Hematopoietic multipotent progenitor cell treated with erythropoietin and hydrocortisone succinate and interleukin-3 and kit ligand, for 8 days (in vitro differentiated cells): ENCODE results near the gene ALG1L2.
"Not testable (repeated sequence)": the region's sequence is repeated elsewhere in the genome, so short reads cannot be mapped to it uniquely, and the experiment has no call there.

Experiments used
- DNase-seq: peaks from one replicate; pipeline ENCODE4 v3.0.0-alpha.2; 2015

Gene ALG1L2

GRCh38 chr3:130081351-130081881, at the start of gene ALG1L2:
Gene ALG1L2, plus strand, starts transcription at chr3:130081831. Its CDS starts 186 bp downstream, at chr3:130082017.
- peak; percentile 41 for DNase-seq

- not testable (repeated sequence) for DNase-seq
Observed at GRCh38 chr3:130037126-130037815, 44.4 kb upstream of the ALG1L2 start.

GRCh38 chr3:130042736-130043135, 38.9 kb upstream of the ALG1L2 start:
- not testable (repeated sequence) for DNase-seq

- not testable (repeated sequence) for DNase-seq
Observed at GRCh38 chr3:130043658-130044057, 38.0 kb upstream of the ALG1L2 start.

- DNase-seq: no peak
Observed at GRCh38 chr3:130044370-130044769, 37.3 kb upstream of the ALG1L2 start.

GRCh38 chr3:130048726-130049125, 32.9 kb upstream of the ALG1L2 start:
- peak; percentile 77 for DNase-seq

GRCh38 chr3:130052366-130052765, 29.3 kb upstream of the ALG1L2 start:
- not testable (repeated sequence) for DNase-seq

GRCh38 chr3:130052965-130053364, 28.7 kb upstream of the ALG1L2 start:
- not testable (repeated sequence) for DNase-seq

GRCh38 chr3:130057536-130058266, 23.9 kb upstream of the ALG1L2 start:
- DNase-seq: peak; percentile 57

GRCh38 chr3:130058267-130058657, 23.4 kb upstream of the ALG1L2 start:
- not testable (repeated sequence) for DNase-seq

GRCh38 chr3:130058716-130059115, 22.9 kb upstream of the ALG1L2 start:
- not testable (repeated sequence) for DNase-seq

GRCh38 chr3:130059162-130059561, 22.5 kb upstream of the ALG1L2 start:
- DNase-seq: not testable (repeated sequence)

- no peak for DNase-seq
Observed at GRCh38 chr3:130073582-130073981, 8.0 kb upstream of the ALG1L2 start.

- DNase-seq: no peak
Observed at GRCh38 chr3:130077636-130078035, 4.0 kb upstream of the ALG1L2 start.

GRCh38 chr3:130083363-130084090, 1.9 kb downstream of the ALG1L2 start:
- DNase-seq: not testable (repeated sequence)

GRCh38 chr3:130084436-130084980, 2.9 kb downstream of the ALG1L2 start:
- peak; percentile 92 for DNase-seq

GRCh38 chr3:130085881-130086280, 4.2 kb downstream of the ALG1L2 start:
- DNase-seq: peak; percentile 16

GRCh38 chr3:130086628-130087027, 5.0 kb downstream of the ALG1L2 start:
- not testable (repeated sequence) for DNase-seq

- peak; percentile 14 for DNase-seq
Observed at GRCh38 chr3:130088061-130088460, 6.4 kb downstream of the ALG1L2 start.

- peak; percentile 40 for DNase-seq
Observed at GRCh38 chr3:130090681-130091080, 9.1 kb downstream of the ALG1L2 start.

- no peak for DNase-seq
Observed at GRCh38 chr3:130091958-130092357, 10.3 kb downstream of the ALG1L2 start.

- DNase-seq: peak; percentile 70
Observed at GRCh38 chr3:130093741-130094391, 12.2 kb downstream of the ALG1L2 start.
